ENCODE measurements around the gene FNDC10.
"Not testable (repeated sequence)": the region's sequence is repeated elsewhere in the genome, so short reads cannot be mapped to it uniquely, and the experiment has no call there.

GRCh38 chr1:1638528-1638927, 38.6 kb upstream of the FNDC10 start:
- not testable (repeated sequence) for TF ChIP-seq CTCF, POLR2A (IDR thresholded peaks at IDR 0.05)
